ENCODE measurements around the gene TAF12. TPM values are rescaled to one million over a fixed set of nuclear protein-coding genes. Genes with fewer than 3 reads are reported as not detected.

TAF12 gene
- total and polyA plus RNA-seq, 2 of the 4 experiments (the other 2 are of a cell fraction): 28.8 to 31.7 TPM

DNA sequence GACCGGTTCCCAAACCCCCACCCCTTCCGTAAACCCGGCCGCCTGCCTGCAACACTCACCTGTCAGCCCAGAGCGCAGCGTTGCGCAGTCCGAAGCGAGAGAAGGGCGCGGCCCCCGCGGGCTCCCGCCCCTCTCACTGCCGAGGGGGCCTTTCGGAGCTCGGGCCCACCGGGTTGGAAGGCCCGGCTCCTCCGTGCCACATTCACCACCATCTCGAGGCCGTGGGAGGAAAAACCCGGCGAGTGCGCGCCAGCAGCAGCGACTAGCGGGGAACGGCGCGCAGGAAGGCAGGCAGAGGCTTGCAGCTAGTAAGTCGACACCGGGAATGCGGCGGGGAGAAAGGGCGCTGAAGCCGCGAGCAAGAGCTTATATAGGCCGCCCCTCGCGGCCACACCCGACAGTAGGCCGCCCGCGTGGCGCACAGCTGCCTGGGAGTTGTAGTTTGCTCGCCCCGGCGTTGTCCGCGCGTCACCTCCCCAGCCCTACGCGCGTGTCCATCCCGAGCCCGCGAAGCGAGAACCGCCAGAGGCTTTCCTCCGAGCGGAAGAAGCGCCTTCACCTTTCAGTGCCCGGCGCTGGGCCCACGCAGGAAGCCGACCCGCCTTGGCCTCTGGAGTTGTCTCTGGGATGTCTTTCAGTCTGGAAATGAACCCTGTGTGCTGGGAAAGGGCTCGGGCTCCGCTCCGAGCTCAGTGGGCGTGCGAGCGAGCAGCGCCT, 61.2 kb downstream of the TAF12 start (continued):
- TF ChIP-seq, protein P1, sequence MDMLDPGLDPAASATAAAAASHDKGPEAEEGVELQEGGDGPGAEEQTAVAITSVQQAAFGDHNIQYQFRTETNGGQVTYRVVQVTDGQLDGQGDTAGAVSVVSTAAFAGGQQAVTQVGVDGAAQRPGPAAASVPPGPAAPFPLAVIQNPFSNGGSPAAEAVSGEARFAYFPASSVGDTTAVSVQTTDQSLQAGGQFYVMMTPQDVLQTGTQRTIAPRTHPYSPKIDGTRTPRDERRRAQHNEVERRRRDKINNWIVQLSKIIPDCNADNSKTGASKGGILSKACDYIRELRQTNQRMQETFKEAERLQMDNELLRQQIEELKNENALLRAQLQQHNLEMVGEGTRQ (IDR thresholded peaks at IDR 0.05; ENCODE audit: low read depth, low read length): peak; percentile 80

Data from IMR-90 (cell line).